OCI-LY1 (cell line): Measurements from ENCODE around the gene BRCA1.

Source experiments
- EZH2 ChIP-seq: fragments of 200-600 bp; sonication (generic), shearing (Covaris generic); IDR thresholded peaks from 2 replicates; pipeline ENCODE4 v1.8.0; 2017; ENCODE audit warnings: borderline replicate concordance, mixed run types, mild to moderate bottlenecking, antibody characterized with exemption, low read length, moderate library complexity, mixed read lengths
- TF ChIP-seq, protein P1 (sequence below): fragments of 200-600 bp; sonication (generic), shearing (Covaris generic); IDR thresholded peaks from 2 replicates; pipeline ENCODE4 v1.5.1; 2017; ENCODE audit warnings: mild to moderate bottlenecking, antibody characterized with exemption, low read length, moderate library complexity, mixed read lengths

DNA sequence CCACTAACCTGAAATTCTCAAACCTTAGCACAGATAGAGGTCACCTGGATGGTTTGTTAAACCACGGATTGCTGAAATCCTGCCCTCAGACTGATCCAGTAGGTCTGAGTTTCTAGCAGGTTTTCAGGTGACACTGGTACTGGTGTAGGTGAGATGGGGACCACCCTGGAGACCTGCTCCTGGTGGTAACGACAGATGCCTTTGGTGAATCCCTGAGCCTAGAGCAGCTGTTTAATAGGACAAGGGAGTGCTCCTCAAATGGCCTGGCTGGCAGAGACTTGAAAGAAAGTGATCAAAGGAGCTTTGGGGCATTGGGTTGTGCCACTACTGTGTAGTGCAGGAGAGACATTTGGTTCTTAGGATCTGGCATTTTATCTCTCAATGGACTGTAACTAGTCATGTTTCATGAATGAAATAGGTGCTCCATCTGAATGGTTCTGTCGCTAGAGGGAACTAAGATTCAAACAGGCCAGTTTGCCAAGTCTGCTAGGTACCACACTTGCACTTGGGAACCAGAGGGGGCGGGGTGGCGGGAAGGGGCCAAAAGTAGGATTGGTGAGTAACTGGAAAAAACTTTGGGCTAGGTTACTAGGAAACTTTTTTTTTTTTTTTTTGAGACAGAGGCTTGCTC, 121.5 kb downstream of the BRCA1 start:
- TF ChIP-seq, protein P1, sequence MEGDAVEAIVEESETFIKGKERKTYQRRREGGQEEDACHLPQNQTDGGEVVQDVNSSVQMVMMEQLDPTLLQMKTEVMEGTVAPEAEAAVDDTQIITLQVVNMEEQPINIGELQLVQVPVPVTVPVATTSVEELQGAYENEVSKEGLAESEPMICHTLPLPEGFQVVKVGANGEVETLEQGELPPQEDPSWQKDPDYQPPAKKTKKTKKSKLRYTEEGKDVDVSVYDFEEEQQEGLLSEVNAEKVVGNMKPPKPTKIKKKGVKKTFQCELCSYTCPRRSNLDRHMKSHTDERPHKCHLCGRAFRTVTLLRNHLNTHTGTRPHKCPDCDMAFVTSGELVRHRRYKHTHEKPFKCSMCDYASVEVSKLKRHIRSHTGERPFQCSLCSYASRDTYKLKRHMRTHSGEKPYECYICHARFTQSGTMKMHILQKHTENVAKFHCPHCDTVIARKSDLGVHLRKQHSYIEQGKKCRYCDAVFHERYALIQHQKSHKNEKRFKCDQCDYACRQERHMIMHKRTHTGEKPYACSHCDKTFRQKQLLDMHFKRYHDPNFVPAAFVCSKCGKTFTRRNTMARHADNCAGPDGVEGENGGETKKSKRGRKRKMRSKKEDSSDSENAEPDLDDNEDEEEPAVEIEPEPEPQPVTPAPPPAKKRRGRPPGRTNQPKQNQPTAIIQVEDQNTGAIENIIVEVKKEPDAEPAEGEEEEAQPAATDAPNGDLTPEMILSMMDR = no peak
- no peak for TF ChIP-seq EZH2
